OCI-LY3 (cell line): ENCODE results near the gene UQCRFS1.
"Not testable (repeated sequence)": the region's sequence is repeated elsewhere in the genome, so short reads cannot be mapped to it uniquely, and the experiment has no call there.

Source experiments
- H2AFZ ChIP-seq: fragments of 200-600, 300-600 bp; shearing (Covaris generic); 2 replicates; pipeline ENCODE4 v1.6.0; 2014; ENCODE audit warnings: antibody characterized with exemption, low read depth, low read length
- H3K27ac ChIP-seq: fragments of 200-600, 300-600 bp; sonication (generic); 2 replicates; pipeline ENCODE4 v1.5.1; 2014; ENCODE audit warnings: mild to moderate bottlenecking, low read length, moderate library complexity, mixed read lengths
- H3K27me3 ChIP-seq: fragments of 200-600, 300-600 bp; sonication (generic); 2 replicates; pipeline ENCODE4 v1.6.1; 2014; ENCODE audit warnings: low read depth, low read length, mixed read lengths
- H3K36me3 ChIP-seq: fragments of 200-600, 300-600 bp; sonication (generic); replicated peaks from 2 replicates; pipeline ENCODE3; 2014; ENCODE audit warnings: low read depth, low read length, mixed read lengths
- H3K4me1 ChIP-seq: fragments of 300-600, 200-600 bp; sonication (generic); 2 replicates; pipeline ENCODE4 v1.6.1; 2014; ENCODE audit warnings: low read length, mixed read lengths
- H3K4me2 ChIP-seq: fragments of 200-600, 300-600 bp; sonication (generic); 2 replicates; pipeline ENCODE4 v1.6.1; 2014; ENCODE audit warnings: low read length, mixed read lengths
- H3K4me3 ChIP-seq: fragments of 300-600, 200-600 bp; sonication (generic); 2 replicates; pipeline ENCODE4 v1.5.1; 2014; ENCODE audit warnings: antibody characterized with exemption, mild to moderate bottlenecking, low read length, moderate library complexity
- H3K79me2 ChIP-seq: fragments of 300-600, 200-600 bp; shearing (Covaris generic); 2 replicates; pipeline ENCODE4 v1.6.1; 2014; ENCODE audit warnings: mild to moderate bottlenecking, low read length, mixed read lengths
- H3K9ac ChIP-seq: fragments of 300-600, 200-600 bp; shearing (Covaris generic); 2 replicates; pipeline ENCODE4 v1.6.0; 2014; ENCODE audit warnings: mild to moderate bottlenecking, low read length, moderate library complexity
- H3K9me3 ChIP-seq: fragments of 200-600, 300-600 bp; shearing (Covaris generic); 2 replicates; pipeline ENCODE4 v1.6.1; 2014; ENCODE audit warnings: low read length, mixed read lengths; ENCODE audit not compliant: insufficient read depth
- H4K20me1 ChIP-seq: fragments of 200-600, 300-600 bp; sonication (generic); 2 replicates; pipeline ENCODE4 v1.6.1; 2016; ENCODE audit warnings: low read length, mixed read lengths; ENCODE audit not compliant: insufficient read depth
- CTCF ChIP-seq: fragments of 200-600, 300-600 bp; sonication (generic); IDR thresholded peaks from 2 replicates; pipeline ENCODE4 v1.5.1; 2014; ENCODE audit warnings: antibody characterized with exemption, low read length, low read depth
- EZH2phosphoT487 ChIP-seq: fragments of 200-600 bp; shearing (Covaris generic); IDR thresholded peaks from 2 replicates; pipeline ENCODE4 v1.6.1; 2018; ENCODE audit warnings: antibody characterized with exemption, mixed run types, low read depth

UQCRFS1 gene

GRCh38 chr19:29233591-29233990, 20.6 kb upstream of the UQCRFS1 start:
- Histone ChIP-seq H3K4me2 (no peak overlapping the region), H4K20me1 (no peaks in the 10 kb centered on the region), H2AFZ (no peak overlapping the region), H3K27me3 (no peaks in the 10 kb centered on the region), H3K9me3 (peaks cover 7% of the 10 kb centered on the region; the same call in 1 of the 2 replicates), H3K4me3 (no peak overlapping the region), H3K36me3 (no peaks in the 10 kb centered on the region), H3K4me1 (no peaks in the 10 kb centered on the region), H3K27ac (no peak overlapping the region), H3K9ac (no peak overlapping the region), H3K79me2 (no peaks in the 10 kb centered on the region)
- TF ChIP-seq CTCF (no peak), EZH2phosphoT487 (no peak)

- no peak for TF ChIP-seq CTCF
- TF ChIP-seq EZH2phosphoT487, result no peak
- Histone ChIP-seq H3K79me2 (no peaks in the 10 kb centered on the region), H3K36me3 (no peaks in the 10 kb centered on the region), H4K20me1 (no peaks in the 10 kb centered on the region), H3K4me3 (no peak overlapping the region), H3K9me3 (peaks cover 7% of the 10 kb centered on the region; the same call in 1 of the 2 replicates), H3K4me2 (no peak overlapping the region), H2AFZ (no peak overlapping the region), H3K4me1 (no peaks in the 10 kb centered on the region), H3K9ac (no peak overlapping the region), H3K27ac (no peak overlapping the region), H3K27me3 (no peaks in the 10 kb centered on the region)
Observed at GRCh38 chr19:29232315-29232852, 19.4 kb upstream of the UQCRFS1 start.

GRCh38 chr19:29231306-29231705, 18.4 kb upstream of the UQCRFS1 start:
- H3K9me3 ChIP-seq, H3K27me3 ChIP-seq, H3K36me3 ChIP-seq, H4K20me1 ChIP-seq, H3K4me2 ChIP-seq, H3K4me3 ChIP-seq, H3K4me1 ChIP-seq, H2AFZ ChIP-seq, H3K79me2 ChIP-seq, H3K27ac ChIP-seq, H3K9ac ChIP-seq: not testable (repeated sequence)

- no peak overlapping the region for H3K9ac ChIP-seq
- H3K36me3 ChIP-seq, result no peaks in the 10 kb centered on the region
- H3K27me3 ChIP-seq, result peaks cover 30% of the 10 kb centered on the region
- no peaks in the 10 kb centered on the region for H4K20me1 ChIP-seq
- H3K79me2 ChIP-seq, result peaks cover 4% of the 10 kb centered on the region
- no peak overlapping the region for H3K27ac ChIP-seq
- peaks cover 5% of the 10 kb centered on the region; the same call in 1 of the 2 replicates for H3K4me1 ChIP-seq
- H3K4me3 ChIP-seq, result no peak overlapping the region
- TF ChIP-seq CTCF, result no peak
- TF ChIP-seq EZH2phosphoT487, result no peak
- no peak overlapping the region for H3K4me2 ChIP-seq
- no peak overlapping the region for H2AFZ ChIP-seq
- H3K9me3 ChIP-seq, result no peaks in the 10 kb centered on the region
Observed at GRCh38 chr19:29217616-29218015, 4.7 kb upstream of the UQCRFS1 start.

- no peak for TF ChIP-seq CTCF
- no peak for TF ChIP-seq EZH2phosphoT487
- Histone ChIP-seq H3K27me3 (peaks cover 21% of the 10 kb centered on the region), H3K27ac (no peak overlapping the region), H4K20me1 (peaks cover 11% of the 10 kb centered on the region), H3K4me1 (peaks cover 13% of the 10 kb centered on the region), H3K9me3 (0 out of 2 replicates have a peak, but pooled peaks cover 4% of the 10 kb centered on the region), H3K4me2 (no peak overlapping the region), H3K36me3 (peaks cover 11% of the 10 kb centered on the region), H3K9ac (no peak overlapping the region), H3K4me3 (no peak overlapping the region), H2AFZ (no peak overlapping the region), H3K79me2 (peaks cover 20% of the 10 kb centered on the region)
Observed at GRCh38 chr19:29216021-29216420, 3.1 kb upstream of the UQCRFS1 start.
